HEK293 (cell line): ENCODE results near the gene ZNF613.

Experiments
- IKZF3 ChIP-seq: fragments of 450-650 bp; IDR thresholded peaks from 2 replicates; pipeline ENCODE4 v1.5.0; 2018; ENCODE audit warnings: missing biosample characterization, mild to moderate bottlenecking, missing genetic modification characterization, moderate library complexity
- KLF9 ChIP-seq: fragments of 450-650 bp; formaldehyde crosslinking; IDR thresholded peaks from 2 replicates; pipeline ENCODE4 v1.5.1; 2016; ENCODE audit warnings: missing biosample characterization, missing genetic modification characterization, low read depth
- PRDM1 ChIP-seq: fragments of 450-650 bp; formaldehyde crosslinking; IDR thresholded peaks from 2 replicates; pipeline ENCODE4; 2016; ENCODE audit warnings: missing biosample characterization, missing genetic modification characterization
- SP3 ChIP-seq: fragments of 450-650 bp; formaldehyde crosslinking; IDR thresholded peaks from 2 replicates; pipeline ENCODE4 v1.5.1; 2016; ENCODE audit warnings: missing biosample characterization, missing genetic modification characterization
- YY1 ChIP-seq: fragments of 450-650 bp; formaldehyde crosslinking; IDR thresholded peaks from 2 replicates; pipeline ENCODE4 v1.5.1; 2018; ENCODE audit warnings: missing biosample characterization, missing genetic modification characterization
- ZBTB20 ChIP-seq: fragments of 450-650 bp; formaldehyde crosslinking; IDR thresholded peaks from 2 replicates; pipeline ENCODE4 v1.5.1; 2016; ENCODE audit warnings: missing biosample characterization, missing genetic modification characterization
- ZBTB48 ChIP-seq: fragments of 450-650 bp; formaldehyde crosslinking; IDR thresholded peaks from 2 replicates; pipeline ENCODE4 v1.5.1; 2016; ENCODE audit warnings: missing biosample characterization, missing genetic modification characterization
- ZFHX2 ChIP-seq: fragments of 450-650 bp; formaldehyde crosslinking; conservative IDR thresholded peaks from 2 replicates; pipeline ENCODE4 v1.5.1; 2016; ENCODE audit warnings: missing biosample characterization, missing genetic modification characterization
- ZNF394 ChIP-seq: fragments of 450-650 bp; formaldehyde crosslinking; IDR thresholded peaks from 2 replicates; pipeline ENCODE4 v1.5.1; 2016; ENCODE audit warnings: missing biosample characterization, missing genetic modification characterization, mild to moderate bottlenecking, moderate library complexity, borderline replicate concordance
- ZNF654 ChIP-seq: fragments of 450-650 bp; formaldehyde crosslinking; IDR thresholded peaks from 2 replicates; pipeline ENCODE4 v1.5.1; 2016; ENCODE audit warnings: low read depth, missing biosample characterization, missing genetic modification characterization
- ZNF660 ChIP-seq: fragments of 450-650 bp; IDR thresholded peaks from 2 replicates; pipeline ENCODE4 v1.5.1; 2018; ENCODE audit warnings: missing biosample characterization, mild to moderate bottlenecking, missing genetic modification characterization
- ZNF707 ChIP-seq: fragments of 450-650 bp; formaldehyde crosslinking; IDR thresholded peaks from 2 replicates; pipeline ENCODE4 v1.5.1; 2016; ENCODE audit warnings: missing biosample characterization, missing genetic modification characterization
- TF ChIP-seq, protein P1 (sequence below): fragments of 450-650 bp; formaldehyde crosslinking; IDR thresholded peaks from 2 replicates; pipeline ENCODE4 v1.5.1; 2016; ENCODE audit warnings: missing biosample characterization, missing genetic modification characterization, borderline replicate concordance
- TF ChIP-seq, protein P2 (sequence below): fragments of 450-650 bp; formaldehyde crosslinking; IDR thresholded peaks from 2 replicates; pipeline ENCODE4 v1.5.1; 2016; ENCODE audit warnings: missing biosample characterization, missing genetic modification characterization
- TF ChIP-seq, protein P3 (sequence below): fragments of 450-650 bp; formaldehyde crosslinking; IDR thresholded peaks from 2 replicates; pipeline ENCODE4 v1.5.1; 2016; ENCODE audit warnings: missing biosample characterization, missing genetic modification characterization
- TF ChIP-seq, protein P4 (sequence below): fragments of 450-650 bp; formaldehyde crosslinking; IDR thresholded peaks from 2 replicates; pipeline ENCODE4 v1.5.1; 2016; ENCODE audit warnings: missing biosample characterization, missing genetic modification characterization
- TF ChIP-seq, protein P5 (sequence below): fragments of 450-650 bp; formaldehyde crosslinking; IDR thresholded peaks from 2 replicates; pipeline ENCODE4 v1.5.1; 2016; ENCODE audit warnings: missing biosample characterization, missing genetic modification characterization
- TF ChIP-seq, protein P6 (sequence below): fragments of 450-650 bp; formaldehyde crosslinking; IDR thresholded peaks from 2 replicates; pipeline ENCODE4 v1.5.1; 2016; ENCODE audit warnings: missing biosample characterization, missing genetic modification characterization
- TF ChIP-seq, protein P7 (sequence below): fragments of 450-650 bp; formaldehyde crosslinking; conservative IDR thresholded peaks from 2 replicates; pipeline ENCODE4 v1.5.1; 2016; ENCODE audit warnings: low read depth, missing biosample characterization, missing genetic modification characterization

ZNF613 gene

DNA sequence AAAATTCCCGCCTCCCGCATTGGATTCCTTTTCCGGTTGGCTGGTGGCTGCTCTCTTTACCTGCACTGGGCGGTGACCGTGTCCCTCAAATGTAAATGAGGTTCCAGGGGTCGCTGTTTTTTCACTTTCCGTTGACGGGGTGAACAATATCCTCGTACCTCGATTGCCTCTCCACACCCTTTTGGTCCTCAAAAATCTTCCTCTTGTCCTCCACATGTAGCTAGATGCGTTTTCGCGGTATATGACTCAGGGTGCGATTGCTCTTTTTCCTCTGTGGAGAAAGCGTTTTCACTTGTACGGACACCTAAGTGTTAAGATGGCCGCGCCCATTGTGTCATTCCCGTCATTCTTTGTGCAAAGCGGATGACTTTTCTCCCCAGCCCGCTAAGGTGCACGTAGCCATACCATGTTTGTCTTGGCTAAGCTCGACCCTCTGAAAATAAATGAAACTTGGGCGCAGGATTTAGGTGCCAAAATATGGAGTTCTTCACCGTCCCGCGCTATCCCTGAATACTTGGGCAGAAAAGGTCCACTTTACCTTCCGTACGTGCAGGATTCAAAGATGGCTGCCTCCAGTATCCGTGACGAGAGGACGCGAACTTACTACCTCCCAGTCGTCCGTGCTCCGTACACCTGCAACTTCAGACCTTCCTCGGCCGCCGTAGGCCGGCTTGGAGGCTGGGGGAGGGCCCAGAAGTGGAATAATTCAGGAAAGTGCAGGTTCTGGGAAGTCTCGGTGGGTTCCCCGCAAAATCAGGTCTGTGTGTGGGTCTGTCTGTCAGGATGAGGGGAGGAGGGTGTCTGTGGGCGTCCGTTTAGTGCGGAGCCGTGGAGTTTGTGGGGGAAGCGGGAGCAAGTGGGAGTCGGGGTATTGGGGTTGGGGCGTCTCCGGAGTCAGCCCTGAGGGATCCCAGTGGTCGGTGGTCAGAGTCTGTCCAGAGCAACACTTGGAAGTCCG, at the start of gene ZNF613 (continued):
- TF ChIP-seq, protein P1, sequence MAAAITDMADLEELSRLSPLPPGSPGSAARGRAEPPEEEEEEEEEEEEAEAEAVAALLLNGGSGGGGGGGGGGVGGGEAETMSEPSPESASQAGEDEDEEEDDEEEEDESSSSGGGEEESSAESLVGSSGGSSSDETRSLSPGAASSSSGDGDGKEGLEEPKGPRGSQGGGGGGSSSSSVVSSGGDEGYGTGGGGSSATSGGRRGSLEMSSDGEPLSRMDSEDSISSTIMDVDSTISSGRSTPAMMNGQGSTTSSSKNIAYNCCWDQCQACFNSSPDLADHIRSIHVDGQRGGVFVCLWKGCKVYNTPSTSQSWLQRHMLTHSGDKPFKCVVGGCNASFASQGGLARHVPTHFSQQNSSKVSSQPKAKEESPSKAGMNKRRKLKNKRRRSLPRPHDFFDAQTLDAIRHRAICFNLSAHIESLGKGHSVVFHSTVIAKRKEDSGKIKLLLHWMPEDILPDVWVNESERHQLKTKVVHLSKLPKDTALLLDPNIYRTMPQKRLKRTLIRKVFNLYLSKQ (tag by site-specific recombination), result no peak
- TF ChIP-seq ZNF654 (tag by site-specific recombination), result no peak
- peak; percentile 13; the same call in 1 of the 2 replicates for TF ChIP-seq KLF9
- TF ChIP-seq, protein P2, sequence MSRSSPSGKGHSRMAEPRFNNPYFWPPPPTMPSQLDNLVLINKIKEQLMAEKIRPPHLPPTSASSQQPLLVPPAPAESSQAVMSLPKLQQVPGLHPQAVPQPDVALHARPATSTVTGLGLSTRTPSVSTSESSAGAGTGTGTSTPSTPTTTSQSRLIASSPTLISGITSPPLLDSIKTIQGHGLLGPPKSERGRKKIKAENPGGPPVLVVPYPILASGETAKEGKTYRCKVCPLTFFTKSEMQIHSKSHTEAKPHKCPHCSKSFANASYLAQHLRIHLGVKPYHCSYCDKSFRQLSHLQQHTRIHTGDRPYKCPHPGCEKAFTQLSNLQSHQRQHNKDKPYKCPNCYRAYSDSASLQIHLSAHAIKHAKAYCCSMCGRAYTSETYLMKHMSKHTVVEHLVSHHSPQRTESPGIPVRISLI (tag by site-specific recombination), result peak; percentile 94
- peak; percentile 70 for TF ChIP-seq SP3 (tag by site-specific recombination)
- TF ChIP-seq, protein P3, sequence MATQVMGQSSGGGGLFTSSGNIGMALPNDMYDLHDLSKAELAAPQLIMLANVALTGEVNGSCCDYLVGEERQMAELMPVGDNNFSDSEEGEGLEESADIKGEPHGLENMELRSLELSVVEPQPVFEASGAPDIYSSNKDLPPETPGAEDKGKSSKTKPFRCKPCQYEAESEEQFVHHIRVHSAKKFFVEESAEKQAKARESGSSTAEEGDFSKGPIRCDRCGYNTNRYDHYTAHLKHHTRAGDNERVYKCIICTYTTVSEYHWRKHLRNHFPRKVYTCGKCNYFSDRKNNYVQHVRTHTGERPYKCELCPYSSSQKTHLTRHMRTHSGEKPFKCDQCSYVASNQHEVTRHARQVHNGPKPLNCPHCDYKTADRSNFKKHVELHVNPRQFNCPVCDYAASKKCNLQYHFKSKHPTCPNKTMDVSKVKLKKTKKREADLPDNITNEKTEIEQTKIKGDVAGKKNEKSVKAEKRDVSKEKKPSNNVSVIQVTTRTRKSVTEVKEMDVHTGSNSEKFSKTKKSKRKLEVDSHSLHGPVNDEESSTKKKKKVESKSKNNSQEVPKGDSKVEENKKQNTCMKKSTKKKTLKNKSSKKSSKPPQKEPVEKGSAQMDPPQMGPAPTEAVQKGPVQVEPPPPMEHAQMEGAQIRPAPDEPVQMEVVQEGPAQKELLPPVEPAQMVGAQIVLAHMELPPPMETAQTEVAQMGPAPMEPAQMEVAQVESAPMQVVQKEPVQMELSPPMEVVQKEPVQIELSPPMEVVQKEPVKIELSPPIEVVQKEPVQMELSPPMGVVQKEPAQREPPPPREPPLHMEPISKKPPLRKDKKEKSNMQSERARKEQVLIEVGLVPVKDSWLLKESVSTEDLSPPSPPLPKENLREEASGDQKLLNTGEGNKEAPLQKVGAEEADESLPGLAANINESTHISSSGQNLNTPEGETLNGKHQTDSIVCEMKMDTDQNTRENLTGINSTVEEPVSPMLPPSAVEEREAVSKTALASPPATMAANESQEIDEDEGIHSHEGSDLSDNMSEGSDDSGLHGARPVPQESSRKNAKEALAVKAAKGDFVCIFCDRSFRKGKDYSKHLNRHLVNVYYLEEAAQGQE (tag by site-specific recombination), result 0 out of 2 replicates have a peak, but pooled peaks have one; percentile 14
- TF ChIP-seq YY1, result peak; percentile 94
- TF ChIP-seq IKZF3, result no peak
- peak; percentile 90 for TF ChIP-seq PRDM1 (tag by site-specific recombination)
- TF ChIP-seq ZBTB20, result peak; percentile 91
- TF ChIP-seq, protein P4, sequence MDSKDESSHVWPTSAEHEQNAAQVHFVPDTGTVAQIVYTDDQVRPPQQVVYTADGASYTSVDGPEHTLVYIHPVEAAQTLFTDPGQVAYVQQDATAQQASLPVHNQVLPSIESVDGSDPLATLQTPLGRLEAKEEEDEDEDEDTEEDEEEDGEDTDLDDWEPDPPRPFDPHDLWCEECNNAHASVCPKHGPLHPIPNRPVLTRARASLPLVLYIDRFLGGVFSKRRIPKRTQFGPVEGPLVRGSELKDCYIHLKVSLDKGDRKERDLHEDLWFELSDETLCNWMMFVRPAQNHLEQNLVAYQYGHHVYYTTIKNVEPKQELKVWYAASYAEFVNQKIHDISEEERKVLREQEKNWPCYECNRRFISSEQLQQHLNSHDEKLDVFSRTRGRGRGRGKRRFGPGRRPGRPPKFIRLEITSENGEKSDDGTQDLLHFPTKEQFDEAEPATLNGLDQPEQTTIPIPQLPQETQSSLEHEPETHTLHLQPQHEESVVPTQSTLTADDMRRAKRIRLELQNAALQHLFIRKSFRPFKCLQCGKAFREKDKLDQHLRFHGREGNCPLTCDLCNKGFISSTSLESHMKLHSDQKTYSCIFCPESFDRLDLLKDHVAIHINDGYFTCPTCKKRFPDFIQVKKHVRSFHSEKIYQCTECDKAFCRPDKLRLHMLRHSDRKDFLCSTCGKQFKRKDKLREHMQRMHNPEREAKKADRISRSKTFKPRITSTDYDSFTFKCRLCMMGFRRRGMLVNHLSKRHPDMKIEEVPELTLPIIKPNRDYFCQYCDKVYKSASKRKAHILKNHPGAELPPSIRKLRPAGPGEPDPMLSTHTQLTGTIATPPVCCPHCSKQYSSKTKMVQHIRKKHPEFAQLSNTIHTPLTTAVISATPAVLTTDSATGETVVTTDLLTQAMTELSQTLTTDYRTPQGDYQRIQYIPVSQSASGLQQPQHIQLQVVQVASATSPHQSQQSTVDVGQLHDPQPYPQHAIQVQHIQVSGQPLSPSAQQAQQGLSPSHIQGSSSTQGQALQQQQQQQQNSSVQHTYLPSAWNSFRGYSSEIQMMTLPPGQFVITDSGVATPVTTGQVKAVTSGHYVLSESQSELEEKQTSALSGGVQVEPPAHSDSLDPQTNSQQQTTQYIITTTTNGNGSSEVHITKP (tag by site-specific recombination), result peak; percentile 79
- TF ChIP-seq, protein P5, sequence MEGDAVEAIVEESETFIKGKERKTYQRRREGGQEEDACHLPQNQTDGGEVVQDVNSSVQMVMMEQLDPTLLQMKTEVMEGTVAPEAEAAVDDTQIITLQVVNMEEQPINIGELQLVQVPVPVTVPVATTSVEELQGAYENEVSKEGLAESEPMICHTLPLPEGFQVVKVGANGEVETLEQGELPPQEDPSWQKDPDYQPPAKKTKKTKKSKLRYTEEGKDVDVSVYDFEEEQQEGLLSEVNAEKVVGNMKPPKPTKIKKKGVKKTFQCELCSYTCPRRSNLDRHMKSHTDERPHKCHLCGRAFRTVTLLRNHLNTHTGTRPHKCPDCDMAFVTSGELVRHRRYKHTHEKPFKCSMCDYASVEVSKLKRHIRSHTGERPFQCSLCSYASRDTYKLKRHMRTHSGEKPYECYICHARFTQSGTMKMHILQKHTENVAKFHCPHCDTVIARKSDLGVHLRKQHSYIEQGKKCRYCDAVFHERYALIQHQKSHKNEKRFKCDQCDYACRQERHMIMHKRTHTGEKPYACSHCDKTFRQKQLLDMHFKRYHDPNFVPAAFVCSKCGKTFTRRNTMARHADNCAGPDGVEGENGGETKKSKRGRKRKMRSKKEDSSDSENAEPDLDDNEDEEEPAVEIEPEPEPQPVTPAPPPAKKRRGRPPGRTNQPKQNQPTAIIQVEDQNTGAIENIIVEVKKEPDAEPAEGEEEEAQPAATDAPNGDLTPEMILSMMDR, result peak; percentile 53
- no peak for TF ChIP-seq ZNF707 (tag by site-specific recombination)
- TF ChIP-seq, protein P6, sequence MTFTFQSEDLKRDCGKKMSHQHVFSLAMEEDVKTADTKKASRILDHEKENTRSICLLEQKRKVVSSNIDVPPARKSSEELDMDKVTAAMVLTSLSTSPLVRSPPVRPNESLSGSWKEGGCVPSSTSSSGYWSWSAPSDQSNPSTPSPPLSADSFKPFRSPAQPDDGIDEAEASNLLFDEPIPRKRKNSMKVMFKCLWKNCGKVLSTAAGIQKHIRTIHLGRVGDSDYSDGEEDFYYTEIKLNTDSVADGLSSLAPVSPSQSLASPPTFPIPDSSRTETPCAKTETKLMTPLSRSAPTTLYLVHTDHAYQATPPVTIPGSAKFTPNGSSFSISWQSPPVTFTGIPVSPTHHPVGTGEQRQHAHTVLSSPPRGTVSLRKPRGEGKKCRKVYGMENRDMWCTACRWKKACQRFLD (tag by site-specific recombination), result peak; percentile 78; the same call in 1 of the 2 replicates
- TF ChIP-seq ZNF660 (tag by site-specific recombination), result peak; percentile 15; the same call in 1 of the 2 replicates
- peak; percentile 75 for TF ChIP-seq ZFHX2 (tag by site-specific recombination)
- TF ChIP-seq, protein P7, sequence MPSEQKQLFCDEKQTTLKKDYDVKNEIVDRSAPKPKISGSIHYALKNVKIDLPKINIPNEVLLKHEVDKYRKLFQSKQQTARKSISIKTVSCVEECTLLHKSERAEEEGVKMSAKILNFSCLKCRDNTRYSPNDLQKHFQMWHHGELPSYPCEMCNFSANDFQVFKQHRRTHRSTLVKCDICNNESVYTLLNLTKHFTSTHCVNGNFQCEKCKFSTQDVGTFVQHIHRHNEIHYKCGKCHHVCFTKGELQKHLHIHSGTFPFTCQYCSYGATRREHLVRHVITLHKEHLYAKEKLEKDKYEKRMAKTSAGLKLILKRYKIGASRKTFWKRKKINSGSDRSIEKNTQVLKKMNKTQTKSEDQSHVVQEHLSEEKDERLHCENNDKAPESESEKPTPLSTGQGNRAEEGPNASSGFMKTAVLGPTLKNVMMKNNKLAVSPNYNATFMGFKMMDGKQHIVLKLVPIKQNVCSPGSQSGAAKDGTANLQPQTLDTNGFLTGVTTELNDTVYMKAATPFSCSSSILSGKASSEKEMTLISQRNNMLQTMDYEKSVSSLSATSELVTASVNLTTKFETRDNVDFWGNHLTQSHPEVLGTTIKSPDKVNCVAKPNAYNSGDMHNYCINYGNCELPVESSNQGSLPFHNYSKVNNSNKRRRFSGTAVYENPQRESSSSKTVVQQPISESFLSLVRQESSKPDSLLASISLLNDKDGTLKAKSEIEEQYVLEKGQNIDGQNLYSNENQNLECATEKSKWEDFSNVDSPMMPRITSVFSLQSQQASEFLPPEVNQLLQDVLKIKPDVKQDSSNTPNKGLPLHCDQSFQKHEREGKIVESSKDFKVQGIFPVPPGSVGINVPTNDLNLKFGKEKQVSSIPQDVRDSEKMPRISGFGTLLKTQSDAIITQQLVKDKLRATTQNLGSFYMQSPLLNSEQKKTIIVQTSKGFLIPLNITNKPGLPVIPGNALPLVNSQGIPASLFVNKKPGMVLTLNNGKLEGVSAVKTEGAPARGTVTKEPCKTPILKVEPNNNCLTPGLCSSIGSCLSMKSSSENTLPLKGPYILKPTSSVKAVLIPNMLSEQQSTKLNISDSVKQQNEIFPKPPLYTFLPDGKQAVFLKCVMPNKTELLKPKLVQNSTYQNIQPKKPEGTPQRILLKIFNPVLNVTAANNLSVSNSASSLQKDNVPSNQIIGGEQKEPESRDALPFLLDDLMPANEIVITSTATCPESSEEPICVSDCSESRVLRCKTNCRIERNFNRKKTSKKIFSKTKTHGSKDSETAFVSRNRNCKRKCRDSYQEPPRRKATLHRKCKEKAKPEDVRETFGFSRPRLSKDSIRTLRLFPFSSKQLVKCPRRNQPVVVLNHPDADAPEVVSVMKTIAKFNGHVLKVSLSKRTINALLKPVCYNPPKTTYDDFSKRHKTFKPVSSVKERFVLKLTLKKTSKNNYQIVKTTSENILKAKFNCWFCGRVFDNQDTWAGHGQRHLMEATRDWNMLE, result peak; percentile 69; the same call in 1 of the 2 replicates
- TF ChIP-seq ZNF394 (tag by site-specific recombination), result no peak
- TF ChIP-seq ZBTB48 (tag by site-specific recombination), result peak; percentile 86
